H1 (cell line): Measurements from ENCODE around the gene PHF1. TPM values are rescaled to one million over a fixed set of nuclear protein-coding genes. Genes with fewer than 3 reads are reported as not detected.
A peak's percentile ranks its signal among the peaks of the same experiment; 100 is the strongest.

ENCODE experiments used
- CTCF ChIA-PET: fragments of 300-600 bp; sonication (Branson Sonifier 250); formaldehyde crosslinking; loops from one replicate; lab custom pipeline; 2021; ENCODE audit not compliant: partially characterized antibody; lab: Charles Lee
- POLR2A ChIA-PET: fragments of 300-600 bp; sonication (Branson Sonifier 250); formaldehyde crosslinking; loops from one replicate; lab custom pipeline; 2021; ENCODE audit warnings: inconsistent platforms; ENCODE audit not compliant: partially characterized antibody; lab: Charles Lee
- DNase-seq, 2 experiments: peaks; one replicate each; pipeline versions ENCODE4 v3.0.0 to v3.0.0-alpha.2; 2010 to 2022; ENCODE audit warnings: low spot score in 2 of 2, low read depth in 1 of 2, mixed read lengths in 1 of 2
- FAIRE-seq: peaks from 2 replicates; lab custom pipeline; 2011; peaks lifted over from hg19 to GRCh38; lab: Jason Lieb, UNC
- H2AFZ ChIP-seq: 2 replicates; pipeline ENCODE4 v1.8.1; 2012; ENCODE audit warnings: low read length, inconsistent platforms
- H2AK5ac ChIP-seq: 2 replicates; pipeline ENCODE4 v1.6.1; 2013; ENCODE audit warnings: low read depth, low read length
- H2BK120ac ChIP-seq: replicated peaks from 2 replicates; pipeline ENCODE3; 2013; ENCODE audit warnings: low read depth, low read length, inconsistent platforms
- H2BK12ac ChIP-seq: 2 replicates; pipeline ENCODE4 v1.6.1; 2013; ENCODE audit warnings: low read depth, low read length
- H2BK15ac ChIP-seq: 2 replicates; pipeline ENCODE4 v1.6.1; 2013; ENCODE audit warnings: low read length
- H2BK20ac ChIP-seq: 2 replicates; pipeline ENCODE4 v1.6.1; 2013; ENCODE audit warnings: low read length
- H2BK5ac ChIP-seq: 2 replicates; pipeline ENCODE4 v1.6.1; 2013; ENCODE audit warnings: low read depth, low read length
- H3K14ac ChIP-seq: 2 replicates; pipeline ENCODE4 v1.6.1; 2013; ENCODE audit warnings: inconsistent platforms; ENCODE audit not compliant: insufficient read length
- H3K18ac ChIP-seq: 2 replicates; pipeline ENCODE4 v1.6.1; 2013; ENCODE audit warnings: low read length; ENCODE audit errors: extremely low read depth
- H3K23ac ChIP-seq: 2 replicates; pipeline ENCODE4 v1.6.1; 2013; ENCODE audit warnings: inconsistent platforms; ENCODE audit not compliant: insufficient read length
- H3K23me2 ChIP-seq: 2 replicates; pipeline ENCODE4 v1.6.1; 2013; ENCODE audit warnings: low read depth, low read length
- H3K27ac ChIP-seq: 2 replicates; pipeline ENCODE4 v1.6.1; 2011; ENCODE audit warnings: low read depth, low read length, inconsistent platforms
- H3K27me3 ChIP-seq, 4 experiments: replicated peaks in 1 of 4; 1 replicate in 1 of 4; 2 replicates in 3 of 4; pipeline versions ENCODE4 v1.6.1 to v1.8.1; 2011 to 2013; ENCODE audit warnings: low read length in 3 of 4, mild to moderate bottlenecking in 3 of 4, inconsistent platforms in 2 of 4, mixed read lengths in 2 of 4, moderate library complexity in 1 of 4; ENCODE audit not compliant: control insufficient read depth in 3 of 4, insufficient read depth in 3 of 4; ENCODE audit errors: extremely low read depth in 1 of 4
- H3K36me3 ChIP-seq, 4 experiments: 2 replicates each; pipeline versions ENCODE4 v1.6.1 to v1.8.1; 2011 to 2013; ENCODE audit warnings: mild to moderate bottlenecking in 4 of 4, low read length in 3 of 4, moderate library complexity in 2 of 4, control low read depth in 1 of 4, inconsistent platforms in 1 of 4; ENCODE audit not compliant: insufficient read depth in 4 of 4, control insufficient read depth in 2 of 4
- H3K4ac ChIP-seq: replicated peaks from 2 replicates; pipeline ENCODE3; 2013; ENCODE audit warnings: low read length, low read depth, mixed read lengths, inconsistent platforms; ENCODE audit not compliant: insufficient read length
- H3K4me1 ChIP-seq, 4 experiments: replicated peaks in 1 of 4; 1 replicate in 1 of 4; 2 replicates in 3 of 4; pipeline versions ENCODE4 v1.6.1 to v1.8.1; 2011 to 2013; ENCODE audit warnings: low read length in 3 of 4, inconsistent platforms in 2 of 4, mixed read lengths in 1 of 4; ENCODE audit not compliant: insufficient read depth in 4 of 4, control insufficient read depth in 3 of 4
- H3K4me2 ChIP-seq, 2 experiments: 2 replicates each; pipeline versions ENCODE4 v1.6.1 to v1.8.1; 2011 to 2013; ENCODE audit warnings: low read depth in 2 of 2, low read length in 2 of 2, control low read depth in 1 of 2, inconsistent platforms in 1 of 2, mild to moderate bottlenecking in 1 of 2; ENCODE audit not compliant: insufficient read depth in 1 of 2
- H3K4me3 ChIP-seq, 4 experiments: fragments of 200-600, 300-600 bp in 1 of 4; sonication (generic), shearing (Covaris generic), sonication (Bioruptor Twin) in 1 of 4; 2 replicates each; pipeline versions ENCODE4 v1.5.1 to v1.8.1; 2011 to 2016; ENCODE audit warnings: low read length in 4 of 4, low read depth in 3 of 4, control low read depth in 2 of 4, inconsistent platforms in 2 of 4, mild to moderate bottlenecking in 2 of 4, mixed read lengths in 1 of 4, moderate library complexity in 1 of 4; ENCODE audit not compliant: insufficient read depth in 2 of 4; ENCODE audit errors: extremely low read depth in 1 of 4
- H3K56ac ChIP-seq: replicated peaks from 2 replicates; pipeline ENCODE3; 2013; ENCODE audit warnings: low read depth, mild to moderate bottlenecking, mixed read lengths, low read length, inconsistent platforms; ENCODE audit not compliant: insufficient read length
- H3K79me1 ChIP-seq: 2 replicates; pipeline ENCODE4 v1.6.1; 2013; ENCODE audit warnings: low read depth, low read length, control low read depth
- H3K79me2 ChIP-seq, 2 experiments: 2 replicates each; pipeline versions ENCODE4 v1.6.1 to v1.8.1; 2012 to 2013; ENCODE audit warnings: low read length in 2 of 2, mild to moderate bottlenecking in 2 of 2, inconsistent platforms in 1 of 2; ENCODE audit not compliant: insufficient read depth in 2 of 2, control insufficient read depth in 1 of 2
- H3K9ac ChIP-seq, 4 experiments: replicated peaks in 1 of 4; 1 replicate in 1 of 4; 2 replicates in 3 of 4; pipeline versions ENCODE4 v1.6.1 to v1.8.1; 2011 to 2013; ENCODE audit warnings: low read depth in 3 of 4, low read length in 3 of 4, control low read depth in 2 of 4, mild to moderate bottlenecking in 2 of 4, moderate library complexity in 2 of 4, inconsistent platforms in 1 of 4; ENCODE audit errors: extremely low read depth in 1 of 4
- H3K9me3 ChIP-seq, 2 experiments: 2 replicates each; pipeline versions ENCODE4 v1.6.1 to v1.8.1; 2012 to 2013; ENCODE audit warnings: mild to moderate bottlenecking in 2 of 2, moderate library complexity in 2 of 2, control low read depth in 1 of 2, inconsistent platforms in 1 of 2, low read depth in 1 of 2, low read length in 1 of 2, mixed read lengths in 1 of 2; ENCODE audit not compliant: insufficient read depth in 2 of 2
- H4K20me1 ChIP-seq, 2 experiments: replicated peaks in 1 of 2; 2 replicates each; pipeline versions ENCODE3 to v1.8.1; 2011 to 2013; ENCODE audit warnings: inconsistent platforms in 2 of 2, low read length in 2 of 2, mild to moderate bottlenecking in 1 of 2; ENCODE audit not compliant: insufficient read depth in 2 of 2, control insufficient read depth in 1 of 2
- H4K5ac ChIP-seq: 2 replicates; pipeline ENCODE4 v1.6.1; 2013; ENCODE audit warnings: low read length, low read depth, mixed read lengths, inconsistent platforms; ENCODE audit not compliant: insufficient read length
- H4K8ac ChIP-seq: 2 replicates; pipeline ENCODE4 v1.8.0; 2013; ENCODE audit warnings: mild to moderate bottlenecking, moderate library complexity, low read length, inconsistent platforms; ENCODE audit not compliant: insufficient read depth; ENCODE audit errors: extremely low read depth
- H4K91ac ChIP-seq: replicated peaks from 2 replicates; pipeline ENCODE3; 2013; ENCODE audit warnings: low read length, mixed read lengths, inconsistent platforms; ENCODE audit not compliant: insufficient read length
- CEBPB ChIP-seq: IDR thresholded peaks from 2 replicates; pipeline ENCODE4 v1.6.1; 2012; ENCODE audit warnings: low read depth, low read length
- CHD2 ChIP-seq: IDR thresholded peaks from 2 replicates; pipeline ENCODE4 v1.6.1; 2012; ENCODE audit warnings: low read length, improper control_type of control experiment
- GTF2F1 ChIP-seq: IDR thresholded peaks from 2 replicates; pipeline ENCODE4 v1.6.1; 2012; ENCODE audit warnings: low read depth, low read length, improper control_type of control experiment, borderline replicate concordance
- JUN ChIP-seq: IDR thresholded peaks from 2 replicates; pipeline ENCODE4 v1.6.1; 2011; ENCODE audit warnings: low read depth, mild to moderate bottlenecking, improper control_type of control experiment, low read length
- KDM5A ChIP-seq: fragments of 200-600 bp; IDR thresholded peaks from 2 replicates; pipeline ENCODE4 v1.7.1; 2012; ENCODE audit warnings: mild to moderate bottlenecking, low read length, inconsistent platforms, mixed read lengths
- RBBP5 ChIP-seq: IDR thresholded peaks from 2 replicates; pipeline ENCODE4 v1.7.1; 2012; ENCODE audit warnings: low read depth, mild to moderate bottlenecking, inconsistent platforms, low read length, moderate library complexity, borderline replicate concordance
- SAP30 ChIP-seq: fragments of 300-600 bp; sonication (generic); IDR thresholded peaks from 2 replicates; pipeline ENCODE4 v1.7.1; 2012; ENCODE audit warnings: low read length, moderate library complexity, mild to moderate bottlenecking, inconsistent platforms; ENCODE audit not compliant: insufficient read depth, insufficient replicate concordance
- TCF12 ChIP-seq: IDR thresholded peaks from 2 replicates; pipeline ENCODE4 v1.6.1; 2011; ENCODE audit warnings: low read depth, mild to moderate bottlenecking, low read length
- WGBS, 2 experiments: shearing (Covaris generic) in 1 of 2; methylation state at CpG; one replicate each; pipeline versions ENCODE4 v1.1.6 to v1.1.7; 2013 to 2015; ENCODE audit warnings: low lambda C conversion rate in 2 of 2, mixed read lengths in 2 of 2, inconsistent platforms in 1 of 2, low coverage in 1 of 2, missing lambda C conversion rate in 1 of 2; ENCODE audit not compliant: insufficient replicate concordance in 2 of 2, insufficient coverage in 1 of 2, insufficient read length in 1 of 2; ENCODE audit errors: extremely low coverage in 1 of 2, missing lambda C conversion rate in 1 of 2; 5-methylcytosine and 5-hydroxymethylcytosine counted together
- polyA plus RNA-seq, 7 experiments: library from polyadenylated mRNA; depleted of rRNA in 3 of 7; stranded (reverse) in 5 of 7; unstranded in 2 of 7; fragments of >200 nt in 5 of 7; fragments of 200-250 nt in 2 of 7; gene quantifications; 1 replicate in 5 of 7; 2 replicates in 1 of 7; 4 replicates in 1 of 7; pipeline versions ENCODE4 v1.2.1 to v1.2.3, GENCODE V29; 2011 to 2013; ENCODE audit warnings: missing spikeins in 2 of 7, mixed read lengths in 2 of 7
- total RNA-seq: library from RNA; stranded (reverse); fragmentation: NEBNext Ultra II Directional; extraction: Animal tissue kit (Norgen Biotek cat#: 25700); gene quantifications from 2 replicates; pipeline ENCODE4 v1.2.1, GENCODE V29; 2021
- TF ChIP-seq, protein P1 (sequence below): IDR thresholded peaks from 2 replicates; pipeline ENCODE4 v1.6.1; 2011; ENCODE audit warnings: low read length, improper control_type of control experiment
- TF ChIP-seq, protein P2 (sequence below): IDR thresholded peaks from 2 replicates; pipeline ENCODE4 v1.6.1; 2011; ENCODE audit warnings: low read depth, mild to moderate bottlenecking, low read length; ENCODE audit not compliant: insufficient read depth

Gene PHF1
- total and polyA plus RNA-seq, 2 of the 8 experiments (the other 6 are each of a cell fraction or from before 2014, with no cell fraction given): 47.3 to 78.6 TPM

DNA sequence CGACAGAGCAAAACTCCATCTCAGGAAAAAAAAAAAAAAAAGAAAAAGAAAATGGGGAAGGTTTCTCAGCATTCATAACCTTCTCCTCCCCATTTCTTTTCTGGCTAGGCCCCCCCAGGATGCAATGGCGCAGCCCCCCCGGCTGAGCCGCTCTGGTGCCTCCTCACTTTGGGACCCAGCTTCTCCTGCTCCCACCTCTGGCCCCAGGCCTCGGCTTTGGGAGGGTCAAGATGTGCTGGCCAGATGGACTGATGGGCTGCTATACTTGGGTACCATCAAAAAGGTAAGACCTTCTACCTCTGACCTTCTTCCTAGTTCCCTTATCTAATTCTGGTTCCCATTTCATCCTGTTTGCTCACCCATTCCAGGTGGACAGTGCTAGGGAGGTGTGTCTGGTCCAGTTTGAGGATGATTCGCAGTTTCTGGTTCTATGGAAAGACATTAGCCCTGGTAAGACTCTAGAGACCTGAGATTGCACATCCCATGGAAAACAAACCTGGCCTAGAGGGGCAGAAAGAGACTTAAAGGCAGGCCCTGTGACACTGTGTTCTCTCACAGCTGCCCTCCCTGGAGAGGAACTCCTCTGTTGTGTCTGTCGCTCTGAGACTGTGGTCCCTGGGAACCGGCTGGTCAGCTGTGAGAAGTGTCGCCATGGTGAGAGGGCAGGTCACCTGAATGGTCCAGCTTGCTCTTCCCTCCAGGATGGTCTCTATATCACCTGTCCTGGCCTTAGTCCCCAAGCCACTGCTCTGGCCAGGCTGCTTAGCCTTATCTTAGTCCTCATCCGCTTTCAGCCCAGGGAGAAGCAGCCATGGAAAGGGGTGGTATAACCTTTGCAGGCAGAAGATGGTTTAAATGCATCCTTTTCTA, 1.6 kb downstream of the PHF1 start:
- no peak overlapping the region for H2AFZ ChIP-seq
- no peak overlapping the region; a peak in 1 of 4 replicates for H3K4me2 ChIP-seq
- H3K18ac ChIP-seq: no peak overlapping the region
- no peak overlapping the region for H2BK12ac ChIP-seq
- POLR2A ChIA-PET: interaction anchor here (0.7 to 3.6 kb wide), 7 partner anchors 10 to 435 kb away, joined by 3 to 24 read pairs (median 5); no protein-coding TSS in a partner anchor
- H2BK120ac ChIP-seq: no peak overlapping the region
- no peak overlapping the region for H3K23ac ChIP-seq
- no peak overlapping the region for H2BK15ac ChIP-seq
- H3K56ac ChIP-seq: no peak overlapping the region
- H2AK5ac ChIP-seq: no peak overlapping the region
- no peak overlapping the region for H3K9ac ChIP-seq
- DNase-seq (no peak), FAIRE-seq (no peak)
- H3K4me1 ChIP-seq: peaks cover 0 to 20% (median 9%) of the 10 kb centered on the region in 4 experiments; a peak in 6 of 7 replicates
- H3K23me2 ChIP-seq: peaks cover 13% of the 10 kb centered on the region
- H4K8ac ChIP-seq: peak overlapping the region; percentile 53; the same call in 1 of the 2 replicates
- peaks cover 4 to 17% of the 10 kb centered on the region in 2 experiments for H4K20me1 ChIP-seq
- H3K27ac ChIP-seq: no peak overlapping the region
- H3K4me3 ChIP-seq: no peak overlapping the region
- no peak overlapping the region for H3K14ac ChIP-seq
- CTCF ChIA-PET: interaction anchor here (1.7 kb wide), 1 partner anchor 10 kb away, joined by 8 read pairs; no protein-coding TSS in a partner anchor
- WGBS, 2 experiments: 87% methylated on average over 7 of the region's 10 CpGs; no CpG with 5 or more reads in 1 of the 2 experiments
- no peak overlapping the region for H4K5ac ChIP-seq
- peaks cover 10 to 34% of the 10 kb centered on the region in 2 experiments for H3K79me2 ChIP-seq
- no peak overlapping the region for H2BK5ac ChIP-seq
- H4K91ac ChIP-seq: no peak overlapping the region
- H3K9me3 ChIP-seq: no peaks in the 10 kb centered on the region
- peaks cover 9% of the 10 kb centered on the region; the same call in 1 of the 2 replicates for H3K79me1 ChIP-seq
- H3K36me3 ChIP-seq: peaks cover 7 to 51% (median 30%) of the 10 kb centered on the region in 4 experiments; a peak in 7 of 8 replicates
- no peak overlapping the region for H3K4ac ChIP-seq
- H2BK20ac ChIP-seq: no peak overlapping the region
- no peaks in the 10 kb centered on the region for H3K27me3 ChIP-seq
- TF ChIP-seq, protein P1, sequence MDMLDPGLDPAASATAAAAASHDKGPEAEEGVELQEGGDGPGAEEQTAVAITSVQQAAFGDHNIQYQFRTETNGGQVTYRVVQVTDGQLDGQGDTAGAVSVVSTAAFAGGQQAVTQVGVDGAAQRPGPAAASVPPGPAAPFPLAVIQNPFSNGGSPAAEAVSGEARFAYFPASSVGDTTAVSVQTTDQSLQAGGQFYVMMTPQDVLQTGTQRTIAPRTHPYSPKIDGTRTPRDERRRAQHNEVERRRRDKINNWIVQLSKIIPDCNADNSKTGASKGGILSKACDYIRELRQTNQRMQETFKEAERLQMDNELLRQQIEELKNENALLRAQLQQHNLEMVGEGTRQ: no peak
- TF ChIP-seq, protein P2, sequence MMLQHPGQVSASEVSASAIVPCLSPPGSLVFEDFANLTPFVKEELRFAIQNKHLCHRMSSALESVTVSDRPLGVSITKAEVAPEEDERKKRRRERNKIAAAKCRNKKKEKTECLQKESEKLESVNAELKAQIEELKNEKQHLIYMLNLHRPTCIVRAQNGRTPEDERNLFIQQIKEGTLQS: no peak
- no peak for TF ChIP-seq TCF12
- TF ChIP-seq SAP30: no peak
- no peak for TF ChIP-seq GTF2F1
- TF ChIP-seq CHD2: no peak
- no peak for TF ChIP-seq JUN
- TF ChIP-seq CEBPB: no peak
- TF ChIP-seq KDM5A: no peak
- no peak for TF ChIP-seq RBBP5
